ENCODE data around the gene ODF2L.

The ODF2L gene, protein sequence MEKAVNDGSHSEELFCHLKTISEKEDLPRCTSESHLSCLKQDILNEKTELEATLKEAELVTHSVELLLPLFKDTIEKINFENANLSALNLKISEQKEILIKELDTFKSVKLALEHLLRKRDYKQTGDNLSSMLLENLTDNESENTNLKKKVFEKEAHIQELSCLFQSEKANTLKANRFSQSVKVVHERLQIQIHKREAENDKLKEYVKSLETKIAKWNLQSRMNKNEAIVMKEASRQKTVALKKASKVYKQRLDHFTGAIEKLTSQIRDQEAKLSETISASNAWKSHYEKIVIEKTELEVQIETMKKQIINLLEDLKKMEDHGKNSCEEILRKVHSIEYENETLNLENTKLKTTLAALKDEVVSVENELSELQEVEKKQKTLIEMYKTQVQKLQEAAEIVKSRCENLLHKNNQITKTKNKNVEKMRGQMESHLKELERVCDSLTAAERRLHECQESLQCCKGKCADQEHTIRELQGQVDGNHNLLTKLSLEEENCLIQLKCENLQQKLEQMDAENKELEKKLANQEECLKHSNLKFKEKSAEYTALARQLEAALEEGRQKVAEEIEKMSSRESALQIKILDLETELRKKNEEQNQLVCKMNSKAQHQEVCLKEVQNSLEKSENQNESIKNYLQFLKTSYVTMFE
- long read RNA-seq, transcript ODF2L-213 (2 exons, 1,650 nt) = major isoform, 6 of 59 reads
- long read RNA-seq, partial matches to known transcripts = 28 of 59 reads
- long read RNA-seq, other reads (novel, unspliced or antisense) = 21 of 59 reads

DNA sequence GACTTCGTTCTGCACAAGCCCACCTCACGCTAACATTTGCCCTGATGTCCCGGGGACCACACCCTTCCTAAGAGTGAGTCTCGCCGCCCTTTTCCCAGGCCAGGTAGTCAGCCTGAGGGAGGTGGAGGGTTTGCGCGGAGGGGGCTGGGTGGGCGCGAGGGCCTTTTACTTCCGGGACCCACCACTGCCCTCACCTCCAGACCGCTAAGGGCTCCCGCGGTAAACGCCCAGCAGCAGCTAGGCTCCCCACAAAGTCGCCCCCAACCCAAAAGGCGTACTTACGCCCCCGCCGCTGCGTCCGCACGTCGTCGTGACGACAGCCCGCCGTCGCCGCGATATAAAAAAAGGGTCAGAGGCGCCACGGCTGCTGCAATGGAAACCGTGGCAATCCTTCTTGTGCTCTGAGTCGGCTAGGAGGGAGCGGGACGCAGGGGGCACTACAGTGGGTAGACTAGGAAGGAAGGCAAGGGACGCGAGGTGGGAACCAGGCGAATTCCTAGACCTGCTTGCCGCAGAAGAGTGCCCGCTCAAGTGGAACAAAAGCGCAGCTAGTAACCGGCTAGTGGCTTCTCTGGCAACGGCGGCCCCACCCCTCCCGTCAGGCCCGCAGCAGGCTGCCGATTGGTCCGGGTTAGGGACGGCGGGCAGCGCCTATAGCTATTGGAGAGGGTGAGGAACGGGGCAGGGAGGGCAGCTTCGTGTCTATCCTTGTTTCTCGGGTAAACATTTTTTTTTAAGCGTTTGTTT lies at the start of gene ODF2L:
TSS of gene ODF2L (minus strand) at position 573 of the 747 bp plus-strand sequence. CDS start 9,296 bp downstream, outside the sequence.
- H3K4me3 ChIP-seq (replicated peaks; ENCODE audit: insufficient read depth, low read length) = peak within 1 kb of the TSS; percentile 91
- 0 out of 2 replicates have a peak, but pooled peaks have one; percentile 44 for TF ChIP-seq POLR2AphosphoS5 (IDR thresholded peaks at IDR 0.05; ENCODE audit: low read depth)
- TF ChIP-seq, protein P1, sequence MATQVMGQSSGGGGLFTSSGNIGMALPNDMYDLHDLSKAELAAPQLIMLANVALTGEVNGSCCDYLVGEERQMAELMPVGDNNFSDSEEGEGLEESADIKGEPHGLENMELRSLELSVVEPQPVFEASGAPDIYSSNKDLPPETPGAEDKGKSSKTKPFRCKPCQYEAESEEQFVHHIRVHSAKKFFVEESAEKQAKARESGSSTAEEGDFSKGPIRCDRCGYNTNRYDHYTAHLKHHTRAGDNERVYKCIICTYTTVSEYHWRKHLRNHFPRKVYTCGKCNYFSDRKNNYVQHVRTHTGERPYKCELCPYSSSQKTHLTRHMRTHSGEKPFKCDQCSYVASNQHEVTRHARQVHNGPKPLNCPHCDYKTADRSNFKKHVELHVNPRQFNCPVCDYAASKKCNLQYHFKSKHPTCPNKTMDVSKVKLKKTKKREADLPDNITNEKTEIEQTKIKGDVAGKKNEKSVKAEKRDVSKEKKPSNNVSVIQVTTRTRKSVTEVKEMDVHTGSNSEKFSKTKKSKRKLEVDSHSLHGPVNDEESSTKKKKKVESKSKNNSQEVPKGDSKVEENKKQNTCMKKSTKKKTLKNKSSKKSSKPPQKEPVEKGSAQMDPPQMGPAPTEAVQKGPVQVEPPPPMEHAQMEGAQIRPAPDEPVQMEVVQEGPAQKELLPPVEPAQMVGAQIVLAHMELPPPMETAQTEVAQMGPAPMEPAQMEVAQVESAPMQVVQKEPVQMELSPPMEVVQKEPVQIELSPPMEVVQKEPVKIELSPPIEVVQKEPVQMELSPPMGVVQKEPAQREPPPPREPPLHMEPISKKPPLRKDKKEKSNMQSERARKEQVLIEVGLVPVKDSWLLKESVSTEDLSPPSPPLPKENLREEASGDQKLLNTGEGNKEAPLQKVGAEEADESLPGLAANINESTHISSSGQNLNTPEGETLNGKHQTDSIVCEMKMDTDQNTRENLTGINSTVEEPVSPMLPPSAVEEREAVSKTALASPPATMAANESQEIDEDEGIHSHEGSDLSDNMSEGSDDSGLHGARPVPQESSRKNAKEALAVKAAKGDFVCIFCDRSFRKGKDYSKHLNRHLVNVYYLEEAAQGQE (IDR thresholded peaks at IDR 0.05; ENCODE audit: insufficient replicate concordance, low read depth) = no peak
- DNase-seq (ENCODE audit: low read depth in 1 of 2, low spot score in 1 of 2) = peak in 1 of 2 experiments; percentile 92
- no peaks in the 10 kb centered on the region for H3K27me3 ChIP-seq (ENCODE audit: insufficient read depth, poor library complexity, severe bottlenecking)
- peak within 1 kb of the TSS; percentile 72 for H3K27ac ChIP-seq (replicated peaks)

DNA sequence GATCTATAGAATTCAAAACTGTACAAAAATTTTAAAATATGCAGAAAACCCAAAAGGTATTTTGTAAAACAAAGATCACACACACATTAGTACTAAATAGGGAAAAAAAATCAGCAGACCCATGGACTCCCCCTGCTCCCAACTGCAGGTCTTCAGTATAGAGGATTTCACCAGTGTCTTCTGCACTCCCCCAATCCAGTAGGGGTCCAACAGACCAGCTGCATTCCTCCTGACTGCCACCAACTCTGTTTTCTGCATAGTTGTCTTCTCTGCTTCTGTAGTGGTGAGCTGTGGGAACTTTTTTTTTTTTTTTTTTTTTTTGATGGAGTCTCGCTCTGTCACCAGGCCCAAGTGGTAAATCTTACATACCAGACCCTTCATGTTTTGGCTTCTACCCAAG lies 49.8 kb upstream of the ODF2L start:
- Histone ChIP-seq H3K4me3 (replicated peaks; ENCODE audit: insufficient read depth, low read length) (no peak overlapping the region), H3K27me3 (ENCODE audit: insufficient read depth, poor library complexity, severe bottlenecking) (no peaks in the 10 kb centered on the region), H3K27ac (replicated peaks) (no peak overlapping the region)
- DNase-seq (ENCODE audit: low read depth in 1 of 2, low spot score in 1 of 2) = no peak
- TF ChIP-seq, protein P1 (IDR thresholded peaks at IDR 0.05; ENCODE audit: insufficient replicate concordance, low read depth) = no peak
- no peak for TF ChIP-seq GABPA (IDR thresholded peaks at IDR 0.05; ENCODE audit: low read depth)
- TF ChIP-seq, protein P2, sequence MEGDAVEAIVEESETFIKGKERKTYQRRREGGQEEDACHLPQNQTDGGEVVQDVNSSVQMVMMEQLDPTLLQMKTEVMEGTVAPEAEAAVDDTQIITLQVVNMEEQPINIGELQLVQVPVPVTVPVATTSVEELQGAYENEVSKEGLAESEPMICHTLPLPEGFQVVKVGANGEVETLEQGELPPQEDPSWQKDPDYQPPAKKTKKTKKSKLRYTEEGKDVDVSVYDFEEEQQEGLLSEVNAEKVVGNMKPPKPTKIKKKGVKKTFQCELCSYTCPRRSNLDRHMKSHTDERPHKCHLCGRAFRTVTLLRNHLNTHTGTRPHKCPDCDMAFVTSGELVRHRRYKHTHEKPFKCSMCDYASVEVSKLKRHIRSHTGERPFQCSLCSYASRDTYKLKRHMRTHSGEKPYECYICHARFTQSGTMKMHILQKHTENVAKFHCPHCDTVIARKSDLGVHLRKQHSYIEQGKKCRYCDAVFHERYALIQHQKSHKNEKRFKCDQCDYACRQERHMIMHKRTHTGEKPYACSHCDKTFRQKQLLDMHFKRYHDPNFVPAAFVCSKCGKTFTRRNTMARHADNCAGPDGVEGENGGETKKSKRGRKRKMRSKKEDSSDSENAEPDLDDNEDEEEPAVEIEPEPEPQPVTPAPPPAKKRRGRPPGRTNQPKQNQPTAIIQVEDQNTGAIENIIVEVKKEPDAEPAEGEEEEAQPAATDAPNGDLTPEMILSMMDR (IDR thresholded peaks at IDR 0.05; ENCODE audit: insufficient read depth, low read length) = no peak
- no peak for TF ChIP-seq SPI1 (IDR thresholded peaks at IDR 0.05; ENCODE audit: borderline replicate concordance, low read depth)
- TF ChIP-seq POLR2AphosphoS5 (IDR thresholded peaks at IDR 0.05; ENCODE audit: low read depth) = no peak

DNA sequence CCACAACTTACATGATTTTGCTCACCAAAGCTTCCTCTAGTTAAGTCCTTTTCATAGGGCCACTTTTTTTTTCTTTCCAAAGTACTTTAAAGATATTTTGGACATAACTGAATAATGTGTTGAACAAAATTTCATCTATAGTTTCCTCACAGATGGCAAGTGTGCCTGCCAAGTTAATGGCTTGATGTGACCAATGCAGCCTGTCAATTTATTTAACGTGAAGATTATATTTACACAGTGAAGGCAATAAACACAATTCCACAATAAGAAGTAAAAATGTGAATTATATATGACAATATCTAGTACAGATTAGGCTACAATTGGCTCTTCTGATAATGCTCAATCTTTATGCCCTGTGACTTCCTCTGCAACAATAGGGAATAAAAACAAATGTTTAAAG lies 45.9 kb upstream of the ODF2L start:
- TF ChIP-seq, protein P2 (IDR thresholded peaks at IDR 0.05; ENCODE audit: insufficient read depth, low read length) = no peak
- TF ChIP-seq GABPA (IDR thresholded peaks at IDR 0.05; ENCODE audit: low read depth) (no peak), POLR2AphosphoS5 (IDR thresholded peaks at IDR 0.05; ENCODE audit: low read depth) (no peak), SPI1 (IDR thresholded peaks at IDR 0.05; ENCODE audit: borderline replicate concordance, low read depth) (no peak)
- TF ChIP-seq, protein P1 (IDR thresholded peaks at IDR 0.05; ENCODE audit: insufficient replicate concordance, low read depth) = no peak
- H3K27me3 ChIP-seq (ENCODE audit: insufficient read depth, poor library complexity, severe bottlenecking) = no peaks in the 10 kb centered on the region
- no peak overlapping the region for H3K4me3 ChIP-seq (replicated peaks; ENCODE audit: insufficient read depth, low read length)
- H3K27ac ChIP-seq (replicated peaks) = no peak overlapping the region
- DNase-seq (ENCODE audit: low read depth in 1 of 2, low spot score in 1 of 2) = no peak

Data from HL-60 (cell line).